Limb (tissue), 2 donors: ENCODE data around the gene DNAAF2.
A peak's percentile ranks its signal among the peaks of the same experiment; 100 is the strongest.

Source experiments
- DNase-seq, 2 donors: peaks; one replicate each; pipeline ENCODE4 v3.0.0-alpha.2; 2016; ENCODE audit errors: extremely low spot score in 2 of 2

DNAAF2 gene

DNA sequence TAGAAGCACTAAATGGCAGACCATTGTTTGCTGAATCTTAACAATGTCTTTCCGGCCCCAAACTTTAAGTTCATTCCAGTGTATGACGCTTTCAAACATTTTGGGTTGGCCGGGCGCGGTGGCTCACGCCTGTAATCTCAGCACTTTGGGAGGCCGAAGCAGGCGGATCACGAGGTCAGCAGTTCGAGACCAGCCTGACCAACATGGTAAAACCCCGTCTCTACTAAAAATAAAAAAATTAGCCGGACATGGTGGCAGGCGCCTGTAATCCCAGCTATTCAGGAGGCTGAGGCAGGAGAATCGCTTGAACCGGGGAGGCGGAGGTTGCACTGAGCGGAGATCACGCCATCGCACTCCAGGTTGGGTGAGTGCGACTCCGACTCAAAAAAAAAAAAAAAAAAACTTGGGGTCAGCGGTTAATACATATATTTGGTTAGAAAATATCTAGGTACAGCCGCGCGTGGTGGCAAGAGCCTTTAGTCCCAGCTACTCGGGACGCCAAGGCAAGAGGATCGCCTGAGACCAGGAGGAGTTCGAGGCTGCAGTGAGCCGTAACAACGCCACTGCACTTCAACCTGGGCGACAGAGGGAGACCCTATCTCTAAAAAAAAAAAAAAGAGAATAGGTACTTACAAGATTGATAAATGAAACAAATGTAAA is 49.9 kb downstream of the DNAAF2 start:
- DNase-seq = peak in 1 of 2 donors; percentile 33

GRCh38 chr14:49584058-49584457 is 51.0 kb downstream of the DNAAF2 start:
- no peak for DNase-seq

DNA sequence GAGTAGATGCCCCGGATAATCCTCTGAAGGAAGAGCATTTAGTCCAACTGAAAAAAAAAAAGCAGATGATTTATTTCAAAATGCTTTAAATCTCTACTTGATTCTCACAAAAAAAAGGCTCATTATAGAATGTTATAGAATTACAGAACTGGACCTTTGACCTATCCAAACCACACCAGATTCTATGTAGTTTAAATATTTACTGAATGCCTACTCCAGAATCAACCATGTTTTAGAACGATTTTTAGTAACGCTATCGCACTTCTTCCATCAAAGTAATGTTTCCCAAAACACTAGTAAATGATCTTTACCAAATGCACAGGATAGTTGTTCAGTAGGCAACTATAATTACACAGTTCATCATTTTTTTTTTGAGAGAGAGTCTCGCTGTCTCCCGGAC is 51.4 kb downstream of the DNAAF2 start:
- no peak for DNase-seq

GRCh38 chr14:49582113-49582977 is 52.7 kb downstream of the DNAAF2 start:
- DNase-seq = no peak

DNA sequence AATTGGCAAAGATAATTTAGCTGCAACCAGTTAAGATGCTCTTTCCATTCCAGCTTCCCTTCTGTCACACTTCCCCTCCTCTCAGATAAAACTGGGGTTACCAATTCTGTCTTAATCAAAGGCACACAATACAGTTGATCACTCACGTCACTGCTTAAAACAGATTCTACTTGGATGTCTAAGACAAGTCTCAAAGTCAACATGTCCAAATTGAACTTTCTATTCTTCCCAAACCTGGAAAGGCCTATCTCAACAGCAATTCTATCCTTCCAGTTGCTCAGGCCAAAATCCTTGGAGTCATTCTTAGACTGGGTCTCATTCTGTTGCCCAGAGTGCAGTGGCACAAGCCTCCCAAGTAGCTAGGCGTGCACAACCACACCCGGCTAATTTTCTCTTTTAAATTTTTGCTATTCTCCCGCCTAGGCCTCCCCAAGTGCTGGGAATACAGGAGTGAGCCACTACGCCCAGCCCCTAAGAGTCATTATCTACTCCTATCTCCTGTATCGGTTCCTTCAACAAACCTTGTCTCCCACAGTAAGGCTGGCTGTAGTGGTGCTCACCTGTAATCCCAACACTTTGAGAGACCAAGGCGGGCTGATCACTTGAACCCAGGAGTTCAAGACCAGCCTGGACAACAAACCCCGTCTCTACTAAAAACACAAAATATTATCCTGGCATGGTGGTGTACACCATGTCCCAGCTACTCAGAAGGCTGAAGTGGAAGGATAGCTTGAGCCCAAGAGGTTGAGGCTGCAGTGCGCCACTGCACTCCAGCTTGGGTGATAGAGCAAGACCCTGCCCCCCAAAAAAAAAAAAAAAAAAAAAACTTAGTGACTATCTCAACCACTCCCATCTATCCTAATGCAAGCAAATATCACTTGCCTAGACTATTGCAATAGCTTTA is 53.6 kb downstream of the DNAAF2 start:
- DNase-seq = no peak

GRCh38 chr14:49579841-49580240 is 55.2 kb downstream of the DNAAF2 start:
- no peak for DNase-seq

DNA sequence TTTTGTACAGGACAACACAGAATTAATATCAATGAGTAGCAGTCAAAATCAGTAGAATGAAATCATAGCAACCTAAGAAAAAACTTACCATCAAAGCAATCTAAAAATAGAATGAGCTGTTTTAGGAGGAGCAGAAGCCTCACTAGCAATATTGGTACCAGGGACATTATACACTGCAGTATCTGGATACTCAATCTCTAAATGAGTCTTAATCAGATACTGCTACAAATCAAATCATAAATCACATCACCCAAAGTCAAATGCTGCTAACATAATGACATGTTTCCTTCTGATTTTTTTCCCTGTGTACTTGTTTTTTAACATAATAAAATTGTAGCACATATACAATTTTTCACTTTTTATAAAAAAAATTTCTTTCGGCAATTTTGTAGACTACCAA is 56.9 kb downstream of the DNAAF2 start:
- no peak for DNase-seq
